Body of pancreas (tissue), 4 donors: Measurements from ENCODE around the gene RASA4B. TPM values are rescaled to one million over a fixed set of nuclear protein-coding genes. Genes with fewer than 3 reads are reported as not detected.

Experiments
- ATAC-seq: fragments of 150-250 bp; one replicate; pipeline ENCODE4 v1.9.1; 2016
- DNase-seq, 4 donors: peaks; one replicate each; pipeline ENCODE4 v3.0.0-alpha.2; 2019
- H3K27ac ChIP-seq, 4 donors: fragments of 200-600 bp; sonication (generic); 1 replicate in 3 of 4; 2 replicates in 1 of 4; pipeline versions ENCODE4 v1.5.1 to v1.6.1; 2016 to 2019; ENCODE audit warnings: mild to moderate bottlenecking in 1 of 4, mixed read lengths in 1 of 4, moderate library complexity in 1 of 4
- H3K27me3 ChIP-seq, 2 donors: fragments of 200-600 bp; sonication (generic); one replicate each; pipeline ENCODE4 v1.6.0; 2016; ENCODE audit warnings: mild to moderate bottlenecking in 1 of 2
- H3K36me3 ChIP-seq, 2 donors: fragments of 200-600 bp; sonication (generic); replicated peaks in 1 of 2; 2 replicates each; pipeline ENCODE4 v1.5.1; 2016; ENCODE audit warnings: low read depth in 2 of 2; ENCODE audit not compliant: insufficient read depth in 1 of 2
- H3K4me1 ChIP-seq: fragments of 200-600 bp; sonication (generic); one replicate; pipeline ENCODE4 v1.6.0; 2016
- H3K4me3 ChIP-seq, 2 donors: fragments of 200-600 bp; sonication (generic); 1 replicate in 1 of 2; 2 replicates in 1 of 2; pipeline ENCODE4 v1.5.1; 2016 to 2019
- H3K9me3 ChIP-seq, 3 donors: fragments of 200-600 bp; sonication (generic); 1 replicate in 2 of 3; 2 replicates in 1 of 3; pipeline ENCODE4 v1.5.1; 2016
- POLR2A ChIP-seq, 3 donors: fragments of 450-650 bp; IDR thresholded peaks; one replicate each; pipeline ENCODE4 v1.6.1; 2016; ENCODE audit warnings: antibody characterized with exemption in 3 of 3, mild to moderate bottlenecking in 2 of 3
- WGBS, 2 donors: methylation state at CpG; one replicate each; pipeline ENCODE4 v1.1.5; 2017; 5-methylcytosine and 5-hydroxymethylcytosine counted together
- intact Hi-C: fragments of 100-400 bp; cut with DNase I; formaldehyde crosslinking; loops from one replicate; pipeline ENCODE4 v1.15.1; 2023
- total RNA-seq, 2 donors: library from RNA; depleted of rRNA; stranded (reverse); fragments of >200 nt; gene quantifications; one replicate each; pipeline ENCODE4 v1.1.0, GENCODE V29; 2016
- TF ChIP-seq, protein P1 (sequence below), 7 experiments: fragments of 450-650 bp in 4 of 7; fragments of 200-600 bp in 3 of 7; sonication (generic) in 3 of 7; IDR thresholded peaks; one replicate each; pipeline ENCODE4 v1.5.1; 2016 to 2019; ENCODE audit warnings: antibody characterized with exemption in 7 of 7

Gene RASA4B
- total RNA-seq, 2 donors from 2014 or later = 5.3 to 12.5 TPM

DNA sequence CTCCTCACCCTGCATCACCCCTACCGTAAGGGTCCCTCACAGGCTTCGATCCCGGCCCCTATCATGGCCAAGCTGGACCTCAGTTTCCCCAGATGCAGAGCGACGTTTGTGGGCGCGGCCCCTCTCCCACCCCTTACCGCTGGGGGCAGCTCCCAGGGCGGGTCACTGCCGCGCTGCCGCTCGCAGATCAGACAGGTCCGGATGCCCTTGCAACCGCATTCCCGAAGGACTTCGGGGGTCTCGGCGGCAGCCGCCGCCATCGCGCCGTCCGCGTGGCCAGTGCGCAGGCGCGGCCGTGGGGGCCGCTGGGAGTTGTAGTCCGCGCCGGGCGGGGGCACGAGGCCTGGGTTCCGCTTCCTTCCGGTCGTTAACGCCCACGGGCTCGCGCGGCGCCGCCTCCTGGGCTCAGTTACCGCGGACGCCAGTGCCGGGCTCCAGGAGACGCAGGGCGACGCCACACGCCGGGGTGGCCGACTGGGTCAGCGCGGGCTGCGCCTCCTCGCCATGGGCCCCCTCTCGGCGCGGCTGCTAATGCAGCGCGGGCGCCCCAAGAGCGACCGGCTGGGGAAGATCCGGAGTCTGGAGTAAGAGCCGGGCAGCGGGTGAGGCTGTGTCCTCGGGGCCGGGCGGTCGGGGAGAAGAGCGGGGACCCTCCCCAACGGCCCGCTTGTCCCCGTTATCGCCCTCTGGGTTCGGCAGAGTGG lies 52.8 kb downstream of the RASA4B start, which contains the start of the genes ALKBH4 and LRWD1:
Gene ALKBH4, minus strand, starts transcription at position 287 of the 704 bp plus-strand sequence. Its CDS starts 27 bp downstream, at position 260.
Gene LRWD1, plus strand, starts transcription at position 408 of the 704 bp plus-strand sequence. Its CDS starts 97 bp downstream, at position 505.
- peak; percentile 98 for ATAC-seq
- 0 to 2% methylated on average over 23 to 55 of the region's 81 CpGs for WGBS, 2 donors

DNA sequence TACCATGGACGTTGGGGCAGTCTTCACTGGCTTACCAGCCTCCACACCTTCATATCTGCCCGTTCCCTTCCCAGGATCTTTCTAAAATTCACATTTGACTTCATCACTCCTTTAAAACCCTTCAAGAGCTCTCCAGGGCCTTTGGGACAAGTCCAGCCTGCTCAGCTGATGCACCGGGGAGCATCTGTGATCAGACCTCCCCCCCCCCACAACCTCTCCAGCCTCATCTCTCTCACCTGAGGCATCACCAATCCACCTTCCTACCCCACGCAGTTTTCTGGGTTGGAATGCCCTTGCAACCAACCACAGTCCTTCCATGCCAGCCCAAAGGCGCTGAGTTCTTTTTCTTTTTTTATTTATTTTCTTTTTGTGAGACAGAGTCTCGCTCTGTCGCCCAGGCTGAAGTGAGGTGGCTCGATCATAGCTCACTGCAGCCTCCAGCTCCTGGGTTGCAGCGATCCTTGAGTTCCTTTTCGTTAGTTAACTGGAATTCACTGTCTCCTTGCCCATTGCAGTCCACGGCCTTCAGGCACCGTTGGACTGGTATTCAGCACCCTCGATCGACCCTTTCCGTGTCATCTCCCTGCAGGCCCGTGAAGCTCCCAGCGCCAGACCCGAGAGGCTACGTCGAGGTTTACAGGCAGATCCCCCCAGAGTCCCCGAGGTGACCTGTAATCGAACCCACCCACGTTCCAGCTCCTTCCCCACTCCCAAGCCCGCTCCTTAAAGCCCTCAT lies 53.6 kb downstream of the RASA4B start:
- H3K27me3 ChIP-seq = no peaks in the 10 kb centered on the region
- no peak for DNase-seq
- peak overlapping the region; percentile 76 to 100 for H3K4me3 ChIP-seq
- H3K27ac ChIP-seq = peak overlapping the region in 3 of 4 donors; percentile 32 to 72 (median 40)
- intact Hi-C loops = no loop called here
- peaks cover 0 to 2% of the 10 kb centered on the region in 2 donors for H3K36me3 ChIP-seq
- no peak for ATAC-seq
- H3K4me1 ChIP-seq = peaks cover 18% of the 10 kb centered on the region
- TF ChIP-seq POLR2A (IDR thresholded peaks at IDR 0.05) = no peak
- TF ChIP-seq, protein P1, sequence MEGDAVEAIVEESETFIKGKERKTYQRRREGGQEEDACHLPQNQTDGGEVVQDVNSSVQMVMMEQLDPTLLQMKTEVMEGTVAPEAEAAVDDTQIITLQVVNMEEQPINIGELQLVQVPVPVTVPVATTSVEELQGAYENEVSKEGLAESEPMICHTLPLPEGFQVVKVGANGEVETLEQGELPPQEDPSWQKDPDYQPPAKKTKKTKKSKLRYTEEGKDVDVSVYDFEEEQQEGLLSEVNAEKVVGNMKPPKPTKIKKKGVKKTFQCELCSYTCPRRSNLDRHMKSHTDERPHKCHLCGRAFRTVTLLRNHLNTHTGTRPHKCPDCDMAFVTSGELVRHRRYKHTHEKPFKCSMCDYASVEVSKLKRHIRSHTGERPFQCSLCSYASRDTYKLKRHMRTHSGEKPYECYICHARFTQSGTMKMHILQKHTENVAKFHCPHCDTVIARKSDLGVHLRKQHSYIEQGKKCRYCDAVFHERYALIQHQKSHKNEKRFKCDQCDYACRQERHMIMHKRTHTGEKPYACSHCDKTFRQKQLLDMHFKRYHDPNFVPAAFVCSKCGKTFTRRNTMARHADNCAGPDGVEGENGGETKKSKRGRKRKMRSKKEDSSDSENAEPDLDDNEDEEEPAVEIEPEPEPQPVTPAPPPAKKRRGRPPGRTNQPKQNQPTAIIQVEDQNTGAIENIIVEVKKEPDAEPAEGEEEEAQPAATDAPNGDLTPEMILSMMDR (IDR thresholded peaks at IDR 0.05) = no peak
- H3K9me3 ChIP-seq = no peaks in the 10 kb centered on the region
- 7 to 11% methylated on average over 24 of the region's 24 CpGs for WGBS, 2 donors

More for the DNA sequence above, 52.8 kb downstream of the RASA4B start, which contains the start of the genes ALKBH4 and LRWD1:
- DNase-seq = peak; percentile 95 to 96 (median 96)
- Histone ChIP-seq H3K27ac (peak within 1 kb of the TSS in 3 of 4 donors; percentile 32 to 72 (median 40)), H3K27me3 (no peaks in the 10 kb centered on the region), H3K4me1 (peaks cover 18% of the 10 kb centered on the region), H3K4me3 (peak within 1 kb of the TSS; percentile 76 to 100), H3K9me3 (no peaks in the 10 kb centered on the region), H3K36me3 (no peaks in the 10 kb centered on the region)
- intact Hi-C loops = no loop called here
- TF ChIP-seq POLR2A (IDR thresholded peaks at IDR 0.05) = peak; percentile 59 to 76 (median 70)
- TF ChIP-seq, protein P1 (IDR thresholded peaks at IDR 0.05) = peak in 5 of 7 experiments; percentile 7 to 44 (median 17)

DNA sequence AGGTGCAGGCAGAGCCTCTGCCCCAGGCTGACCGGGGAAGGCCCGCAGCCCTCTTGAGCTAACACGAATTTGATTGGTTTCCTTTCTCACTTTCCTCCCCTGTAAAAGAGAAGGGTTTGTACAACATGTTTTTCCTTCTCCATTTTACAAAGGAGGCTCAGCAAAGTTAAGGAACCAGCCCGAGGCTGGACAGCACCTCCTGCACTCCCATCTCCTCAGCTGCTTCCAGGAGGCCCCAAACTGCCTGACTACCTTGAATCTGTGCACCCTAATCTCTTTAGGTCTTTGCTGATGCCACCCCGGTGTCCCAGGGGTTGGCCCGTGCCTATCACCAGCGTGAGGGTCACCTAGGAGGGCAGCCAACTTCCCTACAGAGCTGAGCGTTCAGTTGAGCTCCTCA lies 57.1 kb downstream of the RASA4B start:
- H3K9me3 ChIP-seq = no peaks in the 10 kb centered on the region
- no peak overlapping the region for H3K27ac ChIP-seq
- H3K36me3 ChIP-seq = peaks cover 0 to 6% of the 10 kb centered on the region in 2 donors
- no peak for TF ChIP-seq POLR2A (IDR thresholded peaks at IDR 0.05)
- TF ChIP-seq, protein P1 (IDR thresholded peaks at IDR 0.05) = no peak
- H3K4me3 ChIP-seq = no peak overlapping the region
- 74 to 91% methylated on average over 8 of the region's 8 CpGs for WGBS, 2 donors
- intact Hi-C loops = no loop called here
- H3K27me3 ChIP-seq = no peaks in the 10 kb centered on the region
- no peak for DNase-seq
- no peak for ATAC-seq
- H3K4me1 ChIP-seq = peaks cover 10% of the 10 kb centered on the region

DNA sequence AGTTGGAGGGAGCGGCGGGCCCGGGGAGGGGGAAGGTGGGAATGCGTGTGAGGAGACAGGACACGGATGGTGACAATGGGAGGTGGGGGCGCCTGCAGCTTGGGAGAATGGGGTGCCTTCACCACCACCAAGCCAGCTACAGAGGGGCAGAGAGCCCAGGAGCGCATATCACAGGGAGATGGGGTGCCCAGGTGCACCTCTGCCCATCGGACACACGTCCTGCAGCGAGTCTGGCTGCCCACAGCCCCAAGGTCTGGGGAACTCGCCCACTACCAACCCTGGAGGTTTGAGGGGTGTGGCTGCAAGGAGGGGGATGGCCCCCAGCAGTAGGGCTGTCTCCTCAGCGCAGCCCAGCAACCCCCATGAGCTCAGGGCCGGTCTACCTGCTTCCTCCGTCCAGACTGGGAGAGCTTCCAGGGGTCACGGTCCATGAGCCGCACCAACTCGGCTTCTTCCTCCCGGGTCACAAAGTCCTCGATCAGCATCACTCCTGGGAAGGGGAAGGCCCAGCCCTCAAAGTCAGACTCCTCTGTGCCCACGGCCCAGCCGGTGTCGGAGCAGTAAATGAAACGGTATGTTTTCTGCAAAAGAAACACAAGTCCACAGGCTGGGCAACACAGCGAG lies 58.2 kb downstream of the RASA4B start:
- H3K36me3 ChIP-seq = peaks cover 0 to 6% of the 10 kb centered on the region in 2 donors
- peaks cover 9% of the 10 kb centered on the region for H3K4me1 ChIP-seq
- WGBS, 2 donors = 94 to 95% methylated on average over 13 to 24 of the region's 24 CpGs
- intact Hi-C loops = no loop called here
- TF ChIP-seq, protein P1 (IDR thresholded peaks at IDR 0.05) = no peak
- no peak for TF ChIP-seq POLR2A (IDR thresholded peaks at IDR 0.05)
- H3K27ac ChIP-seq = no peak overlapping the region
- H3K9me3 ChIP-seq = no peaks in the 10 kb centered on the region
- no peaks in the 10 kb centered on the region for H3K27me3 ChIP-seq
- ATAC-seq = no peak
- H3K4me3 ChIP-seq = no peak overlapping the region
- DNase-seq = no peak
